ENCODE data around the gene EBPL. TPM values are rescaled to one million over a fixed set of nuclear protein-coding genes. Genes with fewer than 3 reads are reported as not detected.
A peak's percentile ranks its signal among the peaks of the same experiment; 100 is the strongest.

The EBPL gene
- total and polyA plus RNA-seq, 9 of the 15 experiments (the other 6 are each of a cell fraction or from before 2014, with no cell fraction given): 5.2 to 68.3 (median 43.0) TPM

GRCh38 chr13:49641801-49642291, 49.4 kb downstream of the EBPL start:
- 13% methylated on average over 3 of the region's 4 CpGs for WGBS (ENCODE audit: insufficient coverage, low coverage, missing lambda C conversion rate)
- peak overlapping the region in 1 of 2 experiments; percentile 64; a peak in 1 of 4 replicates for H3K9ac ChIP-seq (ENCODE audit: insufficient read depth in 1 of 2, low read depth in 2 of 2, low read length in 2 of 2)
- no peaks in the 10 kb centered on the region for H3K27me3 ChIP-seq (ENCODE audit: control insufficient read depth in 2 of 2, insufficient read depth in 2 of 2, low read length in 2 of 2)
- no peaks in the 10 kb centered on the region for H3K9me3 ChIP-seq (replicated peaks; ENCODE audit: control insufficient read depth, insufficient read depth, low read depth, low read length)
- H3K27ac ChIP-seq (ENCODE audit: extremely low read depth, low read depth, low read length): no peak overlapping the region
- H3K4me3 ChIP-seq: no peak overlapping the region
- no peaks in the 10 kb centered on the region for H4K20me1 ChIP-seq (replicated peaks; ENCODE audit: control insufficient read depth, insufficient read depth, low read length)
- FAIRE-seq (peak; percentile 90), ATAC-seq (peak; percentile 82), DNase-seq (ENCODE audit: extremely low read depth in 1 of 4, low spot score in 3 of 4) (peak; percentile 37 to 80 (median 44))
- CTCF ChIA-PET (ENCODE audit: low intra/inter-chr PET ratio): no interaction called here
- peaks cover 3 to 11% of the 10 kb centered on the region in 2 experiments; a peak in 3 of 5 replicates for H3K4me1 ChIP-seq (replicated peaks in 1 of 2; ENCODE audit: control insufficient read depth in 2 of 2, insufficient read depth in 2 of 2, low read length in 2 of 2)
- POLR2A ChIA-PET: interaction anchor here (0.6 to 1.5 kb wide), 3 partner anchors 12 to 184 kb away, joined by 3 to 4 read pairs (median 3); partner anchors contain the start of gene ARL11
- no peaks in the 10 kb centered on the region for H3K9me1 ChIP-seq (ENCODE audit: control insufficient read depth, insufficient read depth, low read length)
- intact Hi-C loops (cut with micrococcal nuclease): no loop called here
- in situ Hi-C loops (cut with MboI): no loop called here
- no peaks in the 10 kb centered on the region for H3K79me2 ChIP-seq (ENCODE audit: control insufficient read depth, insufficient read depth, low read length)
- peak overlapping the region; percentile 58 for H3K4me2 ChIP-seq (ENCODE audit: insufficient read depth, low read length)
- H3K36me3 ChIP-seq (ENCODE audit: control insufficient read depth, insufficient read depth, low read length): no peaks in the 10 kb centered on the region
- no TSS peak for BruUV-seq (replicated peaks)
- peak overlapping the region; percentile 80 for H2AFZ ChIP-seq (ENCODE audit: low read depth, low read length)
- TF ChIP-seq AFF1 (IDR thresholded peaks at IDR 0.05; ENCODE audit: low read depth in 1 of 2, partially characterized antibody in 2 of 2): no peak
- TF ChIP-seq GTF3C2 (IDR thresholded peaks at IDR 0.05; ENCODE audit: borderline replicate concordance, extremely low read depth, insufficient read length): no peak
- no peak for TF ChIP-seq RBFOX2 (IDR thresholded peaks at IDR 0.05; ENCODE audit: low read depth, low read length)
- no peak for TF ChIP-seq CBFA2T3 (IDR thresholded peaks at IDR 0.05)
- no peak for TF ChIP-seq ARNT (IDR thresholded peaks at IDR 0.05)
- no peak for TF ChIP-seq ZBTB17 (CRISPR knock-in tag; IDR thresholded peaks at IDR 0.05)
- TF ChIP-seq GMEB1 (CRISPR knock-in tag; IDR thresholded peaks at IDR 0.05): no peak
- TF ChIP-seq TFAP4 (CRISPR knock-in tag; IDR thresholded peaks at IDR 0.05; ENCODE audit: borderline replicate concordance): peak; percentile 36; the same call in 1 of the 2 replicates
- TF ChIP-seq GABPB2 (CRISPR knock-in tag; conservative IDR thresholded peaks at IDR 0.05): no peak
- no peak for TF ChIP-seq NRF1 (conservative IDR thresholded peaks at IDR 0.05 in 1 of 2, IDR thresholded peaks at IDR 0.05 in 1 of 2)
- no peak for TF ChIP-seq RFX1 (IDR thresholded peaks at IDR 0.05)
- TF ChIP-seq PPARD (CRISPR knock-in tag; IDR thresholded peaks at IDR 0.05): no peak
- no peak for TF ChIP-seq SMAD3 (CRISPR knock-in tag; conservative IDR thresholded peaks at IDR 0.05)
